Neuronal stem cell (in vitro differentiated cells): ENCODE measurements around the gene TAS2R19. TPM values are rescaled to one million over a fixed set of nuclear protein-coding genes. Genes with fewer than 3 reads are reported as not detected.

Source experiments
- DNase-seq: peaks from one replicate; pipeline ENCODE4 v3.0.0-alpha.2; 2013; ENCODE audit warnings: low spot score
- H2AFZ ChIP-seq: one replicate; pipeline ENCODE4 v1.6.1; 2013; ENCODE audit warnings: mild to moderate bottlenecking, low read length, inconsistent platforms
- H2AK5ac ChIP-seq: 2 replicates; pipeline ENCODE4 v1.6.1; 2013; ENCODE audit warnings: low read depth, mild to moderate bottlenecking, inconsistent platforms, low read length, moderate library complexity, mixed read lengths
- H2BK120ac ChIP-seq: 2 replicates; pipeline ENCODE4 v1.6.1; 2013; ENCODE audit warnings: low read depth, mild to moderate bottlenecking, inconsistent platforms, low read length, moderate library complexity, mixed read lengths
- H2BK12ac ChIP-seq: one replicate; pipeline ENCODE4 v1.6.1; 2013; ENCODE audit warnings: low read length, inconsistent platforms
- H2BK15ac ChIP-seq: 2 replicates; pipeline ENCODE4 v1.6.1; 2013; ENCODE audit warnings: mild to moderate bottlenecking, low read length, inconsistent platforms, mixed read lengths
- H2BK5ac ChIP-seq: one replicate; pipeline ENCODE4 v1.6.1; 2013; ENCODE audit warnings: inconsistent platforms, mild to moderate bottlenecking, low read length, moderate library complexity
- H3K14ac ChIP-seq: one replicate; pipeline ENCODE4 v1.6.1; 2013; ENCODE audit warnings: low read length, inconsistent platforms
- H3K18ac ChIP-seq: 2 replicates; pipeline ENCODE4 v1.6.1; 2013; ENCODE audit warnings: low read length, inconsistent platforms
- H3K23ac ChIP-seq: 2 replicates; pipeline ENCODE4 v1.6.1; 2013; ENCODE audit warnings: low read depth, mild to moderate bottlenecking, mixed read lengths, low read length, inconsistent platforms; ENCODE audit not compliant: poor library complexity
- H3K27ac ChIP-seq: replicated peaks from 3 replicates; pipeline ENCODE4 v1.5.1; 2013; ENCODE audit warnings: low read length, inconsistent platforms
- H3K27me3 ChIP-seq, 3 experiments: 2 replicates each; pipeline ENCODE4 v1.6.1; 2013; ENCODE audit warnings: low read length in 3 of 3, mild to moderate bottlenecking in 2 of 3, inconsistent platforms in 1 of 3, low read depth in 1 of 3, mixed read lengths in 1 of 3, moderate library complexity in 1 of 3; ENCODE audit not compliant: control insufficient read depth in 3 of 3, insufficient read depth in 3 of 3
- H3K36me3 ChIP-seq, 2 donors: replicated peaks in 1 of 2; 2 replicates each; pipeline ENCODE4 v1.6.1; 2013; ENCODE audit warnings: low read length in 2 of 2; ENCODE audit not compliant: control insufficient read depth in 2 of 2, insufficient read depth in 2 of 2
- H3K4ac ChIP-seq: 2 replicates; pipeline ENCODE4 v1.6.1; 2013; ENCODE audit warnings: inconsistent platforms, mild to moderate bottlenecking, low read length, moderate library complexity
- H3K4me1 ChIP-seq, 2 donors: 1 replicate in 1 of 2; 2 replicates in 1 of 2; pipeline ENCODE4 v1.6.1; 2013; ENCODE audit warnings: low read length in 2 of 2, low read depth in 1 of 2; ENCODE audit not compliant: control insufficient read depth in 2 of 2, insufficient read depth in 1 of 2
- H3K4me2 ChIP-seq: one replicate; pipeline ENCODE4 v1.6.1; 2013; ENCODE audit warnings: mild to moderate bottlenecking, low read length, inconsistent platforms; ENCODE audit not compliant: insufficient read depth, poor library complexity, severe bottlenecking
- H3K4me3 ChIP-seq, 2 donors: 2 replicates each; pipeline ENCODE4 v1.5.1; 2013; ENCODE audit warnings: low read length in 2 of 2, mild to moderate bottlenecking in 2 of 2, inconsistent platforms in 1 of 2, moderate library complexity in 1 of 2
- H3K79me1 ChIP-seq: one replicate; pipeline ENCODE4 v1.6.1; 2013; ENCODE audit warnings: low read depth, mild to moderate bottlenecking, inconsistent platforms, low read length, moderate library complexity
- H3K9ac ChIP-seq: one replicate; pipeline ENCODE4 v1.6.1; 2013; ENCODE audit warnings: mild to moderate bottlenecking, low read depth, low read length, inconsistent platforms; ENCODE audit not compliant: poor library complexity
- H3K9me3 ChIP-seq, 2 donors: replicated peaks in 1 of 2; 2 replicates each; pipeline versions ENCODE3 to v1.6.1; 2013; ENCODE audit warnings: low read length in 2 of 2, mild to moderate bottlenecking in 2 of 2, inconsistent platforms in 1 of 2, low read depth in 1 of 2, mixed read lengths in 1 of 2, moderate library complexity in 1 of 2; ENCODE audit not compliant: control insufficient read depth in 2 of 2, insufficient read depth in 1 of 2
- H4K8ac ChIP-seq: one replicate; pipeline ENCODE4 v1.6.1; 2013; ENCODE audit warnings: low read depth, mild to moderate bottlenecking, inconsistent platforms, low read length, moderate library complexity
- H4K91ac ChIP-seq: one replicate; pipeline ENCODE4 v1.6.1; 2013; ENCODE audit warnings: low read length, low read depth, mild to moderate bottlenecking, inconsistent platforms; ENCODE audit not compliant: poor library complexity
- WGBS, 2 donors: extraction: QIAGEN DNeasy Blood & Tissue Kit; methylation state at CpG; one replicate each; pipeline ENCODE4 v1.1.7; 2013; ENCODE audit warnings: missing lambda C conversion rate in 2 of 2, mixed read lengths in 1 of 2; ENCODE audit not compliant: insufficient read length in 2 of 2, insufficient replicate concordance in 1 of 2; ENCODE audit errors: extremely low coverage in 2 of 2; 5-methylcytosine and 5-hydroxymethylcytosine counted together
- polyA plus RNA-seq, 2 experiments: library from polyadenylated mRNA; stranded (reverse); fragments of 200-250 nt; gene quantifications; one replicate each; pipeline ENCODE4 v1.2.3, GENCODE V29; 2013

The TAS2R19 gene
- polyA plus RNA-seq (2013, experiment 1 of 2): 0.20 TPM
- polyA plus RNA-seq (2013, experiment 2 of 2): 0.35 TPM

GRCh38 chr12:11022520-11022919, at the start of gene TAS2R19:
TAS2R19 (minus strand) TSS chr12:11022620; CDS start chr12:11022571, 49 bp downstream.
- no peak within 1 kb of the TSS for H3K9ac ChIP-seq
- no peaks in the 10 kb centered on the region for H3K27me3 ChIP-seq
- no peaks in the 10 kb centered on the region for H3K4me1 ChIP-seq
- H2AFZ ChIP-seq: no peak within 1 kb of the TSS
- no peak for DNase-seq
- H2AK5ac ChIP-seq: no peak within 1 kb of the TSS
- no peak within 1 kb of the TSS for H2BK15ac ChIP-seq
- H3K27ac ChIP-seq: no peak within 1 kb of the TSS
- peaks cover 0 to 16% of the 10 kb centered on the region in 2 donors for H3K9me3 ChIP-seq
- H4K91ac ChIP-seq: no peak within 1 kb of the TSS
- H3K4me2 ChIP-seq: no peak within 1 kb of the TSS
- H3K79me1 ChIP-seq: no peaks in the 10 kb centered on the region
- WGBS, 2 donors: no CpG with 5 or more reads among the region's 1 CpG
- no peak within 1 kb of the TSS for H3K14ac ChIP-seq
- H4K8ac ChIP-seq: no peak within 1 kb of the TSS
- no peak within 1 kb of the TSS for H2BK12ac ChIP-seq
- H3K4ac ChIP-seq: no peak within 1 kb of the TSS
- H3K36me3 ChIP-seq: peaks cover 0 to 27% of the 10 kb centered on the region in 2 donors
- H2BK5ac ChIP-seq: no peak within 1 kb of the TSS
- no peak within 1 kb of the TSS for H3K18ac ChIP-seq
- H3K4me3 ChIP-seq: no peak within 1 kb of the TSS
- no peak within 1 kb of the TSS for H3K23ac ChIP-seq
- no peak within 1 kb of the TSS for H2BK120ac ChIP-seq

GRCh38 chr12:11071414-11071813, 49.0 kb upstream of the TAS2R19 start:
- H2BK120ac ChIP-seq: no peak overlapping the region
- no peak overlapping the region for H3K18ac ChIP-seq
- H3K9ac ChIP-seq: no peak overlapping the region
- H3K27ac ChIP-seq: no peak overlapping the region
- H2AFZ ChIP-seq: no peak overlapping the region
- H3K23ac ChIP-seq: no peak overlapping the region
- no peak overlapping the region for H4K8ac ChIP-seq
- H3K79me1 ChIP-seq: no peaks in the 10 kb centered on the region
- H2AK5ac ChIP-seq: no peak overlapping the region
- no peak overlapping the region for H3K4ac ChIP-seq
- DNase-seq: no peak
- WGBS, 2 donors: no CpG with 5 or more reads among the region's 4 CpGs
- no peak overlapping the region for H2BK15ac ChIP-seq
- H3K4me2 ChIP-seq: no peak overlapping the region
- H2BK12ac ChIP-seq: no peak overlapping the region
- H2BK5ac ChIP-seq: no peak overlapping the region
- peaks cover 0 to 7% of the 10 kb centered on the region in 2 donors for H3K36me3 ChIP-seq
- H3K4me1 ChIP-seq: no peaks in the 10 kb centered on the region
- H3K9me3 ChIP-seq: no peaks in the 10 kb centered on the region
- H3K27me3 ChIP-seq: no peaks in the 10 kb centered on the region
- no peak overlapping the region for H4K91ac ChIP-seq
- no peak overlapping the region for H3K14ac ChIP-seq
- H3K4me3 ChIP-seq: no peak overlapping the region

- no peak for DNase-seq
- Histone ChIP-seq H4K91ac (no peak overlapping the region), H3K4me3 (no peak overlapping the region), H3K9ac (no peak overlapping the region), H3K9me3 (no peaks in the 10 kb centered on the region), H4K8ac (no peak overlapping the region), H3K4me1 (no peaks in the 10 kb centered on the region), H3K23ac (no peak overlapping the region), H3K36me3 (peaks cover 0 to 7% of the 10 kb centered on the region in 2 donors), H2BK12ac (no peak overlapping the region), H3K4me2 (no peak overlapping the region), H3K18ac (no peak overlapping the region), H2AK5ac (no peak overlapping the region), H3K79me1 (no peaks in the 10 kb centered on the region), H3K4ac (no peak overlapping the region), H2BK120ac (no peak overlapping the region), H3K27ac (no peak overlapping the region), H3K27me3 (no peaks in the 10 kb centered on the region), H2BK5ac (no peak overlapping the region), H3K14ac (no peak overlapping the region), H2AFZ (no peak overlapping the region), H2BK15ac (no peak overlapping the region)
- no CpG with 5 or more reads among the region's 1 CpG for WGBS, 2 donors
Observed at GRCh38 chr12:11070999-11071398, 48.6 kb upstream of the TAS2R19 start.

GRCh38 chr12:11069854-11070365, 47.5 kb upstream of the TAS2R19 start:
- H2AK5ac ChIP-seq: no peak overlapping the region
- H3K9me3 ChIP-seq: peaks cover 0 to 4% of the 10 kb centered on the region in 2 donors
- no peak overlapping the region for H4K8ac ChIP-seq
- no peak overlapping the region for H2BK12ac ChIP-seq
- no peak overlapping the region for H2BK15ac ChIP-seq
- H3K4ac ChIP-seq: no peak overlapping the region
- H3K9ac ChIP-seq: no peak overlapping the region
- DNase-seq: no peak
- H3K79me1 ChIP-seq: no peaks in the 10 kb centered on the region
- WGBS, 2 donors: no CpG with 5 or more reads among the region's 5 CpGs
- no peak overlapping the region for H2BK120ac ChIP-seq
- no peaks in the 10 kb centered on the region for H3K27me3 ChIP-seq
- no peak overlapping the region for H3K27ac ChIP-seq
- peaks cover 0 to 7% of the 10 kb centered on the region in 2 donors for H3K36me3 ChIP-seq
- no peak overlapping the region for H3K23ac ChIP-seq
- no peak overlapping the region for H3K14ac ChIP-seq
- no peak overlapping the region for H3K18ac ChIP-seq
- no peak overlapping the region for H3K4me3 ChIP-seq
- no peak overlapping the region for H2BK5ac ChIP-seq
- H4K91ac ChIP-seq: no peak overlapping the region
- no peak overlapping the region for H3K4me2 ChIP-seq
- no peaks in the 10 kb centered on the region for H3K4me1 ChIP-seq
- no peak overlapping the region for H2AFZ ChIP-seq
